Activated T-cell treated with anti-CD3 and anti-CD28 coated beads, Interleukin-2, amount 50 U/mL, for 48 hours (primary cell): Measurements from ENCODE around the gene SCN4A.
"Not testable (repeated sequence)": the region's sequence is repeated elsewhere in the genome, so short reads cannot be mapped to it uniquely, and the experiment has no call there.

Source experiments
- DNase-seq, 2 experiments: peaks; one replicate each; pipeline ENCODE4 v3.0.0-alpha.2; 2020

The SCN4A gene

GRCh38 chr17:63911041-63911635, 61.6 kb downstream of the SCN4A start, which contains the start of gene CSHL1:
Gene CSHL1 (minus strand): TSS chr17:63911258. CDS start chr17:63911196, 62 bp downstream.
- no peak for DNase-seq

- DNase-seq = no peak
Measured at GRCh38 chr17:63910096-63910495, 62.6 kb downstream of the SCN4A start.

GRCh38 chr17:63909586-63909985, 63.1 kb downstream of the SCN4A start:
- DNase-seq = not testable (repeated sequence)

GRCh38 chr17:63907161-63907778, 65.4 kb downstream of the SCN4A start:
- DNase-seq = peak in 1 of 2 experiments; percentile 42

- DNase-seq = not testable (repeated sequence)
Measured at GRCh38 chr17:63904796-63905195, 67.9 kb downstream of the SCN4A start.

- not testable (repeated sequence) for DNase-seq
Measured at GRCh38 chr17:63903787-63904201, 68.9 kb downstream of the SCN4A start.

- not testable (repeated sequence) for DNase-seq
Measured at GRCh38 chr17:63901971-63902370, 70.7 kb downstream of the SCN4A start.

GRCh38 chr17:63898899-63899798, 73.6 kb downstream of the SCN4A start:
- peak; percentile 46 to 62 for DNase-seq

GRCh38 chr17:63896524-63897354, 76.0 kb downstream of the SCN4A start, which contains the start of gene CSH1:
Gene CSH1 (minus strand): TSS chr17:63896574. CDS start chr17:63896511, 63 bp downstream.
- not testable (repeated sequence) for DNase-seq

GRCh38 chr17:63894821-63895220, 77.9 kb downstream of the SCN4A start:
- DNase-seq = not testable (repeated sequence)

GRCh38 chr17:63894021-63894420, 78.7 kb downstream of the SCN4A start:
- DNase-seq = not testable (repeated sequence)

- DNase-seq = not testable (repeated sequence)
Measured at GRCh38 chr17:63892316-63893037, 80.2 kb downstream of the SCN4A start.

- not testable (repeated sequence) for DNase-seq
Measured at GRCh38 chr17:63889026-63889848, 83.5 kb downstream of the SCN4A start.
